Measurements from ENCODE around the gene ARHGAP24.

- TF ChIP-seq CTCF (IDR thresholded peaks at IDR 0.05) (no peak), POLR2A (IDR thresholded peaks at IDR 0.05) (no peak)
These were observed 292.7 kb downstream of the ARHGAP24 start for GRCh38 chr4:85767649-85768048.

Measured in esophagus squamous epithelium (tissue), 4 donors.